Measurements from ENCODE around the gene DES.
A peak's percentile ranks its signal among the peaks of the same experiment; 100 is the strongest.

Gene DES

GRCh38 chr2:219448099-219448775, 30.1 kb downstream of the DES start:
- H3K4me3 ChIP-seq (ENCODE audit: low read depth, low read length), result no peak overlapping the region
- DNase-seq (ENCODE audit: low read depth), result no peak

- no peak overlapping the region for H3K4me3 ChIP-seq (ENCODE audit: low read depth, low read length)
- no peak for DNase-seq (ENCODE audit: low read depth)
Measured at GRCh38 chr2:219448776-219449341, 30.7 kb downstream of the DES start.

- no peak overlapping the region for H3K4me3 ChIP-seq (ENCODE audit: low read depth, low read length)
- no peak for DNase-seq (ENCODE audit: low read depth)
Measured at GRCh38 chr2:219449609-219450008, 31.4 kb downstream of the DES start.

DNA sequence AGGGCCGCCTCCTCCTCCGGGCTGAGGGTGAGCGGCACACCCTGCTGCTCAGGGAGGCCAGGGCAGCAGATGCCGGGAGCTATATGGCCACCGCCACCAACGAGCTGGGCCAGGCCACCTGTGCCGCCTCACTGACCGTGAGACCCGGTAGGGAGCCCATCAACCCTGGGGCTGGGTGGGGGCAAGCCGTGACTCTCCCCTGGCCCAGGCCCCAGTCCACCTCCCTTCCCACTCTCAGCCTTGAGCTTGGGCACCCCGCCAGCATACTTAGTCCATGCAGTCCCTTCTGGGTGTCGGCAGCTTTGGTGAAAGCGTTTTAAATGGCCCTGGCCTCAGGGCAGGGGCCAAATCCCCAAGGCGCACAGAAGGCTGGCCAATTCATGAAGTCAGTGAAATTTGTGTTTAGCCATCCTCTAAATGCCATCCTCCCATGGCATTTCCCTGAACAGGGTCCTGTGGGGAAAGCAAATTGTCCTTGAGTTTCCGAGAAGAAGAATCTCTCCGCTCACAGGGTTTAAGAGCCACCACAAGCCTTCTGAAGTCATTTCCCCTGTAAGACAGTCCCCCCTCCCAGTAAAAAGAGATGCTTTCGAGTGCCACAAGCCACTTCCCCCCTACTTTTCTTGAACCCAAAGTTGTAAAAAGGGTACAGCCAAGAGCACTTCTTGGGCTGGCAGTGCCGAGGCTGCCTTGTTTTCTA, 33.6 kb downstream of the DES start:
- H3K4me3 ChIP-seq (ENCODE audit: low read depth, low read length), result no peak overlapping the region
- DNase-seq (ENCODE audit: low read depth), result no peak

DNA sequence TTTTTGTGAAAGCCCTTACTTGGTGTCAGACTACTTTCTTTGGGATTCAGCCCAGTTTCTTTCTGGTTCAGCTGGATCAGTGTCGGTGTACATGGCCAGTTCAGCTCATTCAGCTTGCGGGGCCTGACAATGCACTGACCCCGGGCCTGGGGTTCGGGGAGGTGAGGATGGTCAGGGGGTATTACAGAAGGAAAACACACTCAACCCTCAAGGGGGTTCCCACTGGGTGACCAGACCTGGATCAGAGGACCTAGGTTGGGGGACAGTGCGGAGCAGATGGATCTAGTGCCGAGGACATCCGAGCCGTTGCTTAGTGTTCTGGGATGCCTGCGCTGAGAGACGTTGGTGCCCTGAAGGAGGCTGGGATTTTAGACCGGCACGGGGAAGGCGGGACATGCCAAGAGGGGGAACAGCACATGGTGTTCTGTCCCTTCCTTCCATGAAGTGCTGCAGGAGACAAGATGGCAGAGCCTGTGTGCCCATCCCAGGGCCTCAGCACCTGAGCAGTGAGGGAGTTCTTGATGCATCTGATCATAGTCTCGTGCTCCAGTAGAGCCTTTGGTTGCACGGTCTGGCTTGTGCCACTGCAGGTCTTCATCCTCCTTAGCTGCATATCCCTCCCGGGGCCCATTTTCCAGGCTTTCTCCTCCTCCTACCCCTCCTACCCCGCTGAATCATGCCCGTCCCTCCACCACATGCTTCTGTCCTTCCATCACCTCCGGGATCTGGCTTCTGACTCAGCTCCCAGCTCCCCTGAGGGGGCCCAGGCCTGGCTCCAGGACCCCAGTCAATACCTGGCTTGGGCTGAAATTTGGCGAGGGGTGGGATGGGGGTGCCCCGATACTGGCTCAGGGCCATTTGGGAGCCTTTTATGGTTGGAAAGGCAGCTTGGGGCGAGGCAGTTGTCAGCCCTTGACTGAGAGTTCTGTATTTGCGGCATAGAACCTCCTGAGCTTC, 34.5 kb downstream of the DES start:
- H3K4me3 ChIP-seq (ENCODE audit: low read depth, low read length), result no peak overlapping the region
- peak; percentile 96 for DNase-seq (ENCODE audit: low read depth)

DNA sequence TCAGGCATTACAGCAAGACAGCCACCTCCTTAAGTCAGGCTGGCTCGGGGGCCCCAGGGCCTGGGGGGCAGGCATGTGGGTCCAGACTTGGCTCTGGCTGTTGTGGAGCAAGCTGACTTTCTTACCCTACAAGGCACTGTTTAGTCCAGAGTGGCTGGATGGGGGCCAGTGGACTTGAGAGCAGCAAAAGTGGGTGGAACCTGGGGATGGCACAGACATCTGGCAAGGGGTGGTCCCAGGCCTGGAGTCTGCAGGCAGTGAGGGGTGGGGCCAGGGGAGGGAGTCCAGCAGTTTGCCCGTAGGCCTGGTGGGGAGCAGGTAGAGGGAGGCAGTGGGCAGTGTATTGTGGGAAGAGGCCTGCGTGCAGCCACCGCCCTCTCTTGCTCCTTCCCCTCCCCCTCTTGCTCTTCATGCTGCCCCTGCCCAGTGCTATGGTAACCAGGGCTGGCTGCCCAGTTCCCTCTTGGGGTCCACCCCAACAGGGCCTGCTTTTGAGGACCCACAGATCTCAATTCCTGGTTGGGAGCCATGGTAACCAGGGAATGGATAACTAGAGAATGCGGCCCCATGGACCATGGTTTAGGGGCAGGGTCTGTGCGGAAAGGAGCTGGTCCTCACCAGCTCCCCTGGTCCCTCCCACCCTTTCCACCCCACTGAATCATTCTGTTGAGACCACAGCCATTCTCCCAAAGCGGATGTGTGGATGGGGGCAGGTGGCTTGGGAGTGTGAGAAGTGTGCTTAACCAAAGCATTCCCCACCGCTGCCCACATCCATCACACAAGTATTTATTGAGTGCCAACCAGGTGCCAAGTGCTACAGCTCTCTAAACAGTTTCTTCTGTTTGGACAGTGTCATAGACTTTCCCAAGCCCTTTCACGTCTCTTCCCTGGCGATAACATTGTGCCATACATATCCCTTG, 35.8 kb downstream of the DES start:
- peak; percentile 91 for DNase-seq (ENCODE audit: low read depth)
- H3K4me3 ChIP-seq (ENCODE audit: low read depth, low read length), result peak overlapping the region; percentile 17

DNA sequence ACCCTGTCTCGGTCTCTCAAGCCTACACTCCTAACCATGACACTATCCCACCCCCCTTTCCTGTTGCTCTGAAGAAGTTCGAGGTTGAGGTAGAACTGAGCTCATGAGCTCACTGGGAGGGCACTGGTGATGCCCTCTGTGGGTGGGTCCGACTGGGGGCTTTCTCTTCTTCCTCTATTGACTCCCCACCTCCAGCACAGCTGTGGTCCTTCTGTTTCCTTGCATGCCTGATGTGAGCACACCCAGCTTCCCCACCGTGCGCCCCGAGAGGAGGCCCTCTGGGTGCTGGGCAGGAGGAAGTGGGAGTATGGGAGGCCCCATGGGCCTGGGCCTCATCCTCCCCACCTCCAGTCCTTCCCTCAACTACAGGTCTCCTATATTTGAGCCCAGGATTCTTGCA, 37.4 kb downstream of the DES start:
- no peak for DNase-seq (ENCODE audit: low read depth)
- H3K4me3 ChIP-seq (ENCODE audit: low read depth, low read length), result no peak overlapping the region

DNA sequence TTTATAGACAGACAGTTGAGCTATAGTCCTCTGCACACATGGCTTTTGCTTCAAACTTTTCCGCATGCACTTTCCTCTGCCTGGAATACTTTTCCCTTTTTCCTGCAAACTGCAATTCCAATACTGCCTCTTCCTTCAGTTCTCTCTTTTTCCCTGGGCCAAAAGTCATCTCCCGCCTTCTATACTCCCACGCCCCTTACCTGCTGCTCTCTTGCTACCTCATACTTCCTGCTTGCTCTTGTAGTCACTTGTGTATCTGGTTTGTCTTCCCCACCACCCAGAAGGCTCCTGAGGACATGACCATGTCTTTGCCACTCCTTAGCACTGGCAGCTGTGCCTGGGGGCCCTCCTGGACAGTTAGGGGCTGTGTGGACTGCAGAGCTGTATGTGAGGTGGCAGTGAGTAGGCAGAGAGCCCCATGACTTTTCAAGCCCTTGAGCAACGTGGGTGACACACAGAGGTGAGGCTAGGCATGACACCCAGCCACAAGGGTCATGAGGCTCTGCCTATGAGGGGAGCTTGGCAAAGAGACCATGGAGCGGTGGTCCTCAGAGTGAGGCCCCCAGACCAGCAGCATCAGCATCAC, 39.7 kb downstream of the DES start:
- no peak overlapping the region for H3K4me3 ChIP-seq (ENCODE audit: low read depth, low read length)
- no peak for DNase-seq (ENCODE audit: low read depth)

GRCh38 chr2:219458996-219459395, 40.8 kb downstream of the DES start:
- H3K4me3 ChIP-seq (ENCODE audit: low read depth, low read length), result no peak overlapping the region
- DNase-seq (ENCODE audit: low read depth), result no peak

GRCh38 chr2:219459460-219460311, 41.5 kb downstream of the DES start:
- DNase-seq (ENCODE audit: low read depth), result no peak
- H3K4me3 ChIP-seq (ENCODE audit: low read depth, low read length), result no peak overlapping the region

- DNase-seq (ENCODE audit: low read depth), result peak; percentile 85
- H3K4me3 ChIP-seq (ENCODE audit: low read depth, low read length), result no peak overlapping the region
Measured at GRCh38 chr2:219460424-219460926, 42.3 kb downstream of the DES start.

- no peak overlapping the region for H3K4me3 ChIP-seq (ENCODE audit: low read depth, low read length)
Measured at GRCh38 chr2:219461047-219461514, 42.9 kb downstream of the DES start.

DNA sequence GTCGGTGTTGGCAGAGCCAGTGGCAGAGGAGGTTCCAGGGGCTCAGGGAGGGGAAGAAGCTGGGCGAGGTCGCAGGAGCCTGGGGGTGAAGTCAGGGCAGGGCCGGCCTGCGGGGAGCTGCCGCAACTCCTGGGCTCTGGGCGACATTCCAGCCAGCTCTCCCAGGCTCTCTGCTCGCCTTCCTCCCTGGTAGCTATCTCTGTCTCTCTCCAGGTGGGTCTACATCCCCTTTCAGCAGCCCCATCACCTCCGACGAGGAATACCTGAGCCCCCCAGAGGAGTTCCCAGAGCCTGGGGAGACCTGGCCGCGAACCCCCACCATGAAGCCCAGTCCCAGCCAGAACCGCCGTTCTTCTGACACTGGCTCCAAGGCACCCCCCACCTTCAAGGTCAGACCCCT, 43.5 kb downstream of the DES start:
- DNase-seq (ENCODE audit: low read depth), result no peak
- H3K4me3 ChIP-seq (ENCODE audit: low read depth, low read length), result no peak overlapping the region

More at GRCh38 chr2:219461047-219461514, 42.9 kb downstream of the DES start:
- DNase-seq (ENCODE audit: low read depth), result no peak

DNA sequence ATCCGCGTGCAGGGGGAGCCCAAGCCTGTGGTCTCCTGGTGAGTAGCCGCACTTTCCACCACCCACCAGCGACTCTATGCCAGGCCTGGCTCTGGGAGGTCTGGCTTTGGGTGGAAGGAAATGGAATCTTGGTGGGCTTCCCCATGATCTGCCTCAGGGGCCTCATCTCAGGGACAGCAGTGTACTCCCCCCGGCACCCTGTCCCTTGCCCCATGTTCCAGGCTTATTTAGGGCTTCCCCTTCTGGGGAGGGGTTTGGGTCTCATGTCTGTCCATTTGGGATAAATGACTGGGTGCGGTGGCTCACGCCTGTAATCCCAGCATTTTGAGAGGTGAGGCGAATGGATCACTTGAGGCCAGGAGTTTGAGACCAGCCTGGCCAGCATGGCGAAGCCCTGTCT, 44.2 kb downstream of the DES start:
- no peak for DNase-seq (ENCODE audit: low read depth)
- no peak overlapping the region for H3K4me3 ChIP-seq (ENCODE audit: low read depth, low read length)

DNA sequence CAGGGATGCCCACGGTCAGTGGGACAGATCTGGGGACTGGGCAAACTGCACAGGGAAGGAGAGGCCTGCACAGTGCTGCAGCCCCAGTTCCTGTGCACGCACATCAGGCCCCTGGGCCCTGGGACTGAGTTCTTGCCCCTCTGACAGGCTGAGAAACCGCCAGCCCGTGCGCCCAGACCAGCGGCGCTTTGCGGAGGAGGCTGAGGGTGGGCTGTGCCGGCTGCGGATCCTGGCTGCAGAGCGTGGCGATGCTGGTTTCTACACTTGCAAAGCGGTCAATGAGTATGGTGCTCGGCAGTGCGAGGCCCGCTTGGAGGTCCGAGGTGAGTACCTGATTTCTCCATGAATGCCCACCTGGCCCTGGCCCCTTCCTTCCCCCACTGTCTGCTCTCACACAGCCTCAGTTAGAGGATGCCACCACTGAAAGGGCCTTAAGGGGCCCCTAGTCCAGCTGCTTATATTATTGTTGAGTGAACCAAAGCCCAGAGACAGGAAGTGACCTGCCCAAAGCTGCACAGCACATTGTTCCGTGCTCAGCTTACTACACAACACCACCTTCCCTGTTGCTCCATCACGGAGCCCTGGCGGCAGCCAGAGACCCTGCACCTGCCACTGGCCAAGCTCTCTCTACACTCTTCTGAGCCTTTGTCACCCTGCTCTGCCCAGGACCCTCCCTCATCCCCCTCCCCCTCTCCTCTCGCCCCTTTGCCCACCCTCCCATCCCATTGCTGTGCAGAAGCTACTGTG, 46.3 kb downstream of the DES start:
- no peak overlapping the region for H3K4me3 ChIP-seq (ENCODE audit: low read depth, low read length)
- DNase-seq (ENCODE audit: low read depth), result no peak

DNA sequence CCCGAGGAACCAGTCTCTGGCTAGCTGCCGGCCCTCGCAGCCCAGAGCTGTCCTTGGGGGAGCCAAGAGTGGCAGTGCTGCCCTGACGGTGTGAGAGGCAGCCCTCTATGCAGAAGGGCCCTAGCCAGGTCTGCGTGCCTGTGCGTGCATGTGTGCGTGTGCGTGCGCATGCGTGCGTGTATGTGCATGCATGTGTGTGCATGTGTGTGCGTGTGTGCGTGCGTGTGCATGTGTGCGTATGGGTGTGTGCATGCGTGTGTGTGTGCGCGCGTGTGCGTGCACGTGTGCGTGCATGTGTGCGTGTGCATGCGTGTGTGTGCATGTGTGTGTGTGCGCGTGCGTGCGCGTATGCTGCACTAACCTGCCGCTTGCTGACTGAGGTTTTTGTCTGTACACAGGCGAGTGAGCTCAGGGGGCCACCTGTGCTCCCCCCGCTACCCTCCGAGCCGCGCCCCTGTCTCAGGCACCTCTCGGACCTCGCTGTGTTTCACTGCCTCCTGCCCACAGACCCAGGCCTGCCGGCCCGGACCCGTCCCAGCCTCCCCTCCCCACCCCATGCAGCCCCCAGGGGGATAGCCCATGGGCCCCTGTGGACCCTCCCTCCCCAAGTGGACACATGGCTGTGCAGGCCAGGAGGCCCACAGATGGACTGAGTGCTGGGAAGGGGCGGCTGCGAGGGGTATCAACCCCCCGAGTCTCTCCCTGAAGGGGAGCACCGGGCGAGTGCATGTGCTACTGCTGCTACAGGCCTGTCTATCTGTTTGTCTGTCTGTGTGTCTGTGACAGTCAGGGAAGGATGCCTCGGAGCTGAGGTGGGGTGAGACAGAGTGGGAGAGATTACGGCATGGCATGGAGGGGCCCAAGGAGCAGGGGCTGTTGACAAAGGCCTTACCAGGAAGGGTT, 47.7 kb downstream of the DES start:
- H3K4me3 ChIP-seq (ENCODE audit: low read depth, low read length), result no peak overlapping the region
- DNase-seq (ENCODE audit: low read depth), result no peak
